ENCODE measurements around the gene KHNYN.

The KHNYN gene

DNA sequence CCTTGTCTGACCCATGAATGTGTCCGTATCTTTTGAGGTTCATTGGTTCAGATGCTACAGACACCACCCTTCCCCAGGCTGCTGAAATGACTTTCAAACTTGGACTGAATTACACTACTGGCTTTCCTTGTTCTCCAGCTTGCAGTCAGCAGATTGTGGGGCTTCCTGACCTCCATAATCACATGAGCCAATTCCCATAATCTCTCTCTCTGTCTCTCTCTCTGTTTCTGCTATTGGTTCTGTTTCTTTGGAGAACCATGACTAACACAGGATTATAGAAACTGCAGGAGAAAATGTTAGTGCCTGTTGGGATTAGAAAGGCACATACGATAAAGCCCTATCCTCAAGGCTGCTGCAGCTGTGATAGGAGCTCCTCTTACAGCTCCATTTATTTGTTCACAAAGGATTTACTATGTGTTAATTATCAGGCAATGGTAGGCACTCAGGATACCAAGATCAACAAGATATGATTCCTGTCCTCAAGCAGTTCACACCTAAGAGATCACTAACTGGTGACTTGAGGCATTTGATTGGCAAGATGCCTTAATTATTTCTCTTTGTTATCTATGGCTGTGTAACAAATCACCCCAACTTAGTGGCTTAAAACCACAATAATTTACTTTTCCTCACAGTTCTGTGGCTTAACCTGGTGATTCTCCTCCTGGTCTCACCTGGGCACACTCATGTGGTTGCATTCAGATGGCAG is 41.1 kb upstream of the KHNYN start:
- TF ChIP-seq, protein P1, sequence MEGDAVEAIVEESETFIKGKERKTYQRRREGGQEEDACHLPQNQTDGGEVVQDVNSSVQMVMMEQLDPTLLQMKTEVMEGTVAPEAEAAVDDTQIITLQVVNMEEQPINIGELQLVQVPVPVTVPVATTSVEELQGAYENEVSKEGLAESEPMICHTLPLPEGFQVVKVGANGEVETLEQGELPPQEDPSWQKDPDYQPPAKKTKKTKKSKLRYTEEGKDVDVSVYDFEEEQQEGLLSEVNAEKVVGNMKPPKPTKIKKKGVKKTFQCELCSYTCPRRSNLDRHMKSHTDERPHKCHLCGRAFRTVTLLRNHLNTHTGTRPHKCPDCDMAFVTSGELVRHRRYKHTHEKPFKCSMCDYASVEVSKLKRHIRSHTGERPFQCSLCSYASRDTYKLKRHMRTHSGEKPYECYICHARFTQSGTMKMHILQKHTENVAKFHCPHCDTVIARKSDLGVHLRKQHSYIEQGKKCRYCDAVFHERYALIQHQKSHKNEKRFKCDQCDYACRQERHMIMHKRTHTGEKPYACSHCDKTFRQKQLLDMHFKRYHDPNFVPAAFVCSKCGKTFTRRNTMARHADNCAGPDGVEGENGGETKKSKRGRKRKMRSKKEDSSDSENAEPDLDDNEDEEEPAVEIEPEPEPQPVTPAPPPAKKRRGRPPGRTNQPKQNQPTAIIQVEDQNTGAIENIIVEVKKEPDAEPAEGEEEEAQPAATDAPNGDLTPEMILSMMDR (IDR thresholded peaks at IDR 0.05; ENCODE audit: low read depth, low read length, missing control alignments) = no peak
- DNase-seq (ENCODE audit: extremely low read depth, low read depth) = no peak

DNA sequence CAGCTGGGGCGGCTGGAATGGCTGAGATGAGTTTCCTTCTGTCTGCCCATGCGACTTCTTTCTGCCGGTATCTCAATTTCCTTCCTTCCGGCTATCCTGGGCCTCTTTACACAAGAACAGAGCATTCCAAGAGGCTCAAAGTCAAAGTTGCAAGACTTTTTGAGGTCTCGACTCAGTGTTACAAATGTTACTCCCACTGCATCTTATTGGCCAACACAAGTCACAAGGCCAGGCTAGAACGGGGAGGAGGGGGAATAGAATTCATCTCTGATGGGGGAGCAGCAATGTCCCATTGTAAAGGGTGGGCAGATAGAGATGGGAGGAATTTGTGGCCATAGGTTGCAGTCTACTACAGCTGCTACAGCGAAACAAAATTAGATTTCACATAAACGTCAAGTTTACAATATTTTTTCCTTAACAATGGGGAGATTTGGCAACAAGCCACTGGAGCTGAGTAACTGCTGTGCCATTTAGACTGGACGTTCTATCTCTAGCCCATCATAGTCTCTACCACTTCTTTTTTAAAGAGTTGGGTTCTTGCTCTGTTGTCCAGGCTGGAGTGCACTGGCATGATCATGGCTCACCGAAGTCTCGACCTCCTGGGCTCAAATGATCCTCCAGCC is 40.4 kb upstream of the KHNYN start:
- TF ChIP-seq, protein P1 (IDR thresholded peaks at IDR 0.05; ENCODE audit: low read depth, low read length, missing control alignments) = no peak

More for the DNA sequence above, 41.1 kb upstream of the KHNYN start:
- no peak overlapping the region for H3K4me3 ChIP-seq (replicated peaks; ENCODE audit: low read depth, low read length)

DNA sequence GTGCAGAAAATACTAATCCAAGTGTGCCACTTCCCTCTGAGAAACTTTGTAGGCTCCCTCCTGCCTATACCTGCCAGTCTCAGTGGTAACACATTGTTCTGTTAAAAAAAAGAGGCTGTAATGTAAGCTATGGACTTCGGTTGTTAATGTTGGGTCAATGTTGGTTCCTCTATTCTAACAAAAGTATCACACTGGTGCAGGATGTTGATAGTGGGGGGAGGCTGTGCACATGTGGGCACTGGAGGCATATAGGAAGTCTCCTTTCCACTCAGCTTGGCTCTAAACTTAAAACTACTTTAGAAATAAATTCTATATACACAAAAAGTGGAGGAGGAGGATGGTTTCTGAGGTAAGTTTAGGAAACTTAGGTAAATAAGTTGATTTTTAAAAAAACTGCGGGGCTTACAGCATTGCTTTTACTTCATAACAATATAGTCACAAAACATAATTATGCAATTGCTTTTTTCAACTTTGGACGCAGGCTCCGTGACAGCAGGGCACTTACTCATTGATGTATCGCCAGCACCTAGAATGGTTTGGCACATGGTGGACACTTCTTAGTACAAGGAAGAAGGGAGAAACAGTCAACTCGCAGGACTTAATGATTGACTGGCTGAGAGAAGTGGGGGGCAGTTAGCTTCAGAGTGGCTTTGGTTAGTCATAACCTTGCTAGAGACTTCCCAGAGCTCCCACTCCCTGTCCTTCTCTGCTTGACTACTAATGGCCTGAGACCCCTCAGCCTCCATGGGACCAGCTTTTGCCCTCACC is 38.9 kb upstream of the KHNYN start:
- TF ChIP-seq, protein P1 (IDR thresholded peaks at IDR 0.05; ENCODE audit: low read depth, low read length, missing control alignments) = no peak
- no peak overlapping the region for H3K4me3 ChIP-seq (replicated peaks; ENCODE audit: low read depth, low read length)
- no peak for DNase-seq (ENCODE audit: extremely low read depth, low read depth)

More for the DNA sequence above, 40.4 kb upstream of the KHNYN start:
- no peak overlapping the region for H3K4me3 ChIP-seq (replicated peaks; ENCODE audit: low read depth, low read length)
- DNase-seq (ENCODE audit: extremely low read depth, low read depth) = no peak

DNA sequence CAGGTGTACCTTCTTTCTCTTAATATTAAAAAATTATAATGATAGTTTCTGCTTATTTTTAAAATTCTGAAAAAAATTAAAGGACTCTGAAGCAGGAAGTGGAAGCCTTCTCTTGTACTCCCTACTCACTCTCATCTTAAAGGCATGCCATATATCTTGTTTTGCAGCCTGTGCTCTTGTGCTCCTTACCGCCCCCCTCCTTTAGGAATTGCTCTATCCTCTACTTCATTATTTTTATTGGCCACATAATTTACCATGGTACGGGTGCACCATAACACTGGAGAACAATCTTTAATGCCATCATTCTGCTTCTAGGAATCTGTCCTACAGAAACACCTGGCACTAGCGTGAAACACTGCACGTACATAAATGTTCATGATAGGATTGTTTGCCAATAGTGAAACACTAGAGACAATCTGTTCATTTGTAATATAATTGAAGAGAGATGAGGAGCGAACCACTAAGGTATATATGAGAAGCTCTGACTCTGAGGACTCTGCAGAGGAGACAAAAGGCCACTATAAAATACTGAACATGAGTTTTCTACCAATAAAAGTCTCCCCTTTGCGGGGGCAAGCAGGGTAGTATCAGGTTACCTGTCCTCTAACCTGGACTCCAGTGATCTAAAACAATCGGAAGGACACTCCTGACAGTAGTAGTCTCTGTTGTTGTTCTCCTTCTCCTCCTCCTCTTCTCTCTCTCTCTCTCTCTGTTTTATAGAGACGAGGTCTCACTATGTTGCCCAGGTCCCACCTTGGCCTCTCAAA is 37.2 kb upstream of the KHNYN start:
- H3K4me3 ChIP-seq (replicated peaks; ENCODE audit: low read depth, low read length) = no peak overlapping the region
- no peak for DNase-seq (ENCODE audit: extremely low read depth, low read depth)
- TF ChIP-seq, protein P1 (IDR thresholded peaks at IDR 0.05; ENCODE audit: low read depth, low read length, missing control alignments) = no peak

DNA sequence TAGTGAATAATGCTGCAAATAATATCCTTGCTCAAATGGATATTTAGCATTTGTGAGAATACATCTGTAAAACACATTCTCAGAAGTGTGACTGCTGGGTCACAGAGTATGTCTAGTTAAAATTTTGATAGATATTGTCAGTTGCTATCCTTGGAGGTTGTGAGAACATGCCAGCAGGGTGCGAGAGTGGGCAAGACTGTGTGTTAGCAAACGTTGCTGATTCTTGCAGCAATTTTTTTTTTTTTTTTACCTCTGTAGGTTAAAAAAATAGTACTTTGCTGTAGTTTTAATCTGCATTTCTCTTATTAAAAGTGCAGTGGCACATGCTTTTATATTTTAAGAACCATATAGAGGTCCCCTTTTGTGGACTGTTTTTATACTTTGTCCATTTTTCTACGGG is 35.5 kb upstream of the KHNYN start:
- TF ChIP-seq, protein P1 (IDR thresholded peaks at IDR 0.05; ENCODE audit: low read depth, low read length, missing control alignments) = no peak
- H3K4me3 ChIP-seq (replicated peaks; ENCODE audit: low read depth, low read length) = no peak overlapping the region
- no peak for DNase-seq (ENCODE audit: extremely low read depth, low read depth)
